ENCODE measurements around the gene SCP2.

The SCP2 gene

DNA sequence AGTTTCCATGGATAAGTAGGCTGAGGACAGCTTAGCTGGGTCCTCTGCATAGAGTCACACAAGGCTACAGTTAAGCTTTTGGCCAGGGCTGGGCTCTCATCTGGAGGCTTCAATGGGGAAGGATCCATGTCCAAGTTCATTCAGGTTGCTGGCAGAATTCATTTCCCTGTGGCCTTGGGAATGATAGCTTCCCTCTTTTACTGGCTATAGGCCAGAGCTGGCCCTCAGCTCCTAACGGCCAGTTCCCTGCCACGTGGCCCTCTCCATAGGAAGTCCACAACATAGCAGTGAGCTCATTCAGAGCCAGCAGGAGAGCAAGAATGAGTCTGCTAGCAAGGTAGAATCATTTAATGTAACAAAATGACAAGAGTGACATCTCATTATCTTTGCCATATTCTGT is 119.9 kb downstream of the SCP2 start:
- DNase-seq = no peak

DNA sequence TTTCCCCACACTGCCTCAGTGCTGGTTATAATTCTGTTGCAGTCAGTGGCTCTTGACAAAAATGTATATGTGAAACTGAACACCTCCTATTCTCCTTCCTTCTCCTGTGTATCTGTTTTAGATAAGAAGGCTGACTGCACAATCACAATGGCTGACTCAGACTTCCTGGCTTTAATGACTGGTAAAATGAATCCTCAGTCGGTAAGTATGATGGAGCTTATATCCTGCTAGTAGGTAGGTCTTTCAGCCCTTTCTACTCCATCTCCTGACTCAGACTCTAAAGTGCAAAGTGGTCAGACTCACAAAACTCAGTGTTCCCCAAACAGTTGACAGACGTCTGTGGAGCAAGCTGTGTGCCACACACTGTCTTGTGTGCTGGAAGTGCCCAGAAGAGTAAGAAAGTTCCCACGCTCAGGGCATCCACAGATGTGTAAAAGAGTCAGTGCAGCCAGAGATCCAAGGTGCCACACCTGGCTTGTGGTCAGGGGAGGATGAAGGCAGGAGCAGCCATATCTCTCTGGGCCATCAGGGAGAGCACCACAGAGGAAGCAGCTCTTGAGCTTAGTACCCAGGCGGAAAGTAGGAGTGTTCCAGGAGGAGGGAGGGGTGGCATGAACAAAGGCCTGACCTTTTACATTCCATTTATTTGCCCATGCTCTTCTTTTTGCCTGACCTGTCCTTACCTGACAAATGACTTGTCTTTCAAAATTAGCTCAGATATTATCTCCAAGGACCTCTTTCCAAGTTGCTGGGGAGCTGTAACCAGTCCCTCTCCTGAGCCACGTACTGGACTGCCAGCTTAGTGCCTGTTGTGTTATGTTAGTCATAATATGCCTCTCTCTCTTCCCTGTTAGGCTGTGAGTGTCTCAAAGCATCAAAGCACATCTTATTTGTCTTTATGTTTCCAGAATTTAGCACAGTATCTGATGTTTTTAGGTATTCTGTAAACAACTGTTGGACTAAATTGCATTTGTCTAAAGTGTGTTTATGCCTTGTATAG is 121.0 kb downstream of the SCP2 start:
- DNase-seq = no peak

DNA sequence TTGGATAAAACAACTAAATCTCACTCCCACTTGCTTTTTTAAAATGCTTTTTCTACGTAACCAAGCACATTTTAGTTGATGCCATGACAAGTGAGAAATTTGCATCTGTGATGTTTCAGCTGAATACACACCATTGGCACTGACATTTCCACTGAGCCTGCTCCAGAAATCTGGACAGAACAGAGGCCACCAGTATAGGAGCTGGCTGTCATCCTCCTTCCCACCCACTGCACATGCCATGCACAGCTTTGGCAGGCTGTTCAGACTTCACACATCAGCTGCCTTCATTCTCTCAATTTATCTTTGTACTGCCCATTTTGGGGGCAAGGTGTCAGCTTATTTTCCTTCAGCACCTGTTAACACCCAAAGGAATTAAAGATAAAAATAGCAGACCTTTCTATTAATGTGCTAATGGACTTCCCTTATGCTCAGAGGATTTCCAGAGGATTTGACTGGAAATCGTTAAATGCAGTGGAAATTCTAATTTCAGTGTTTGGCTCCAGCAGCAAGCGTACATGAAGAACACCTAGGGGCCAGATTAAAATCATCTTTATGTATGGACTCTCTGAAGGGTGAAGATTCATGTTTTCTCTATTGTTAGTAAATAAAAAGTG is 122.0 kb downstream of the SCP2 start:
- no peak for DNase-seq

DNA sequence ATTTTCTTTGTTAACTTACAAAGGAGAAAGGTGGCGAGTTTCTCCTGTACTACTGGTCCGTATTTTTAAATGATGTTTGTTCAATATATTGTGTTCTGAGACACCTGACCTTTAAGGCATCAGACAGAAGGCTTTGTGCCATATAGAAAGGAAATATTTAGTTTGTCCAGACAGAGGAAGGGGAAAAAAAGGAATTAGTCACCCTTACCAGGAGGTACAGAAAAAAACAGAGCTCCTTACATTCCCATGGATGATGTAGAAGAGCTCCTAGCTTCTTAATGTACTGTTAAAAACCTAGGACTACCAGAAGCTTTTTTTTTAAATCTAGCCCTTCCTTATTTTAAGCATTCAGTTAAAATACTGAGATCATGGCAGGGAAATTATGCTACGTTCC is 122.5 kb downstream of the SCP2 start:
- no peak for DNase-seq

DNA sequence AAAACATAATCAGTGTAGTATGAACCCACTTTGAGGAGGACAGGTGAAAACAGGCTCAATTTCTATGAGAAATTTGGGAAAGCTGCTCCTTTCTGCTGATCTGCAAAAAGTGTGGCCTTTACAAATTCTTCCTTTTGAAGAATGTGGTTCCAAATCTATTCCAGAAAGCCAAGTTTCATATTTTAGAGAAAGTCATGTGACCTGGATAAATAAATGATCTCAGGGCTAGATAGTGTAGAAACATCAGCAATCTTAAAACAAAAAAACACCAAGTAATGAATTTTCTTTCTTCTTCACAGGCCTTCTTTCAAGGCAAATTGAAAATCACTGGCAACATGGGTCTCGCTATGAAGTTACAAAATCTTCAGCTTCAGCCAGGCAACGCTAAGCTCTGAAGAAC is 123.2 kb downstream of the SCP2 start:
- no peak for DNase-seq

DNA sequence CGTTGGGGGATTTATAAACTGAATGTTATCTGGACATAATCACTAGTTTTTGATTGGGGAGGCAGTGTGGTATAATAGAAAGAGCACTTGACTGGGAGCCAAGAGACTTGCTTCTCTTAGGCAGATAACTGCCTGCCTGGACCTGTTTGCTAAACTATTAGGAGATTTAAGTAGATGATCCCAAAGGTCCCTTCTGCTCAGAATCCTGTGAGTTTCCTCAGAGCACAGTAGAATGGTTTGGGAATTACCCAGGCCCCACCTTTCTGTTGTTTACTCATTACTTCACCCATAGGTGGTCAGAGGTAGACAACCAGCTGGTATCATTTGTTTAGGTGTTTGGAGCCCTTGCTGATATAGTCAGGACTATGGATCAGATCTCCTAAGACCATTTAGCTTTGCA is 124.6 kb downstream of the SCP2 start:
- DNase-seq = no peak

DNA sequence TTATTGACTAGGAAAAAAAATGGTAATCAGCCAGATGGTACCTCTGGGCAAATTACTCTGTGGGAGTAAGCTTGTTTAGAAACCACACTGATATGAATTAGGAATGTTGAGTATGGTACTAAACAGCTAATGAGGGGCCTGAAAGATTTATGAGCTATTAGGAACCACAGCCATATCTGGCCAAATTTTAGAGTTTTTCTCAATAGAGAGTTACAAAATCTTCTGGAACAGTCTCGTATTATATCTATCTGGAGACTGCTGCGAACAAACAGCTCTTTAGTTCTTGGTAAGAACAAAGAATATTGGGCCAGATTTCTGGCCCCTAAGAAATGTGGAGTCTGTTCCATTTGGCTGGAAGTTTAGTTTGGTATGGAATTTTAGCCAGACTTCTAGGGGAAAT is 130.1 kb downstream of the SCP2 start:
- no peak for DNase-seq

DNA sequence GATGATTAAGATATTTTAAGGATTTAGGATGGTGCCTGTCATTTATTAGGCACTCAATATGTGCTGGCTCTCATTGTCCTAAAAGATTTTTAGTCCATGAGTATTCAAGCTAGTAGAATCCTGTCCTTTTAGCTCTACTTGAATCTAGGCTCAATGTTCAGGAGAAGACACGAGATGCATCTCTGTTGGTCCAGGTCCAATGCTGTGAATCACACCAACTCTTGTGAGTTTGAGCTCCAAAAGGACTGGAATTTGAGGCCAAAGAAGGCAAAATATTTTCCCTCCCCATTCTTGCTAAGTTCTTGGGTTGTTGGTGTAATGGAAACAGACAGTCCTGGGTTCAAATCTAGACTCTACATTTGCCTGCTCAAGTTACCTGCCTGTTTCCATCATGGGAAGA is 133.5 kb downstream of the SCP2 start:
- DNase-seq = no peak

DNA sequence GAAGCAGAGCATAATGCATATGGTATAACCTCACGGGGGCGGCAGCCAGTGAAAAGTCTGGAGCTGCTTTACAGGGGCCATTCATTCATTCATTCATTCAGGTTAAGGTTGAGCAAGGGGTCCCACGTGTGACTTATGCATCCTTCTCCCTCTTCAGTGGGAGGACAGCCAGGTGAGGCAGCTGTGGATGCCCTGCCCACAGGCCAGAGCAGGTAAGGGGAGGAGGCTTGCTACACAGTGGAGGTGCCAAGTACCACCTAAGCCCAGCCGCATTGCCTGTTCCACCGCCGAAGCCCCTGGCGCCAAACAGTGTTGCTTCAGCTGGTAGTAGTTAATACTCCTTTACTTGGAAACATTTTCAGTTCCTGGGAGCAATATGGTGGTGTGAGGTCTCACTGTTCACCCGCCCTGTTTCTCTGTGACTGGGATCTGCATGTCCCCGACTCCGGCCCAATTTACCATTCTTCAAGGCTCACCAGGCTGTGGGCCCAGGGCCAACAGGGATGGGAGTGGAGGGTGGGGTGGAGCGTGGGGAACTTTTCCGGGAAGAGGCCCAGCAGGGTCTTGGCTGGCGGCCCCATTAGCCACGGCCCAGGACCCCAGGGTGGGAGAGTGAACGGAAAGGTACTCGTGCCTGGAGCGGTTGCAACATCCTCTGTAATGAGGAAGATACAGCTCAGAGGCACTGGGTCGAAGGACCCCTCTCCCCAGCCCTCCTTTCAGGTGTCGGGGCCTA is 134.2 kb downstream of the SCP2 start:
- no peak for DNase-seq

DNA sequence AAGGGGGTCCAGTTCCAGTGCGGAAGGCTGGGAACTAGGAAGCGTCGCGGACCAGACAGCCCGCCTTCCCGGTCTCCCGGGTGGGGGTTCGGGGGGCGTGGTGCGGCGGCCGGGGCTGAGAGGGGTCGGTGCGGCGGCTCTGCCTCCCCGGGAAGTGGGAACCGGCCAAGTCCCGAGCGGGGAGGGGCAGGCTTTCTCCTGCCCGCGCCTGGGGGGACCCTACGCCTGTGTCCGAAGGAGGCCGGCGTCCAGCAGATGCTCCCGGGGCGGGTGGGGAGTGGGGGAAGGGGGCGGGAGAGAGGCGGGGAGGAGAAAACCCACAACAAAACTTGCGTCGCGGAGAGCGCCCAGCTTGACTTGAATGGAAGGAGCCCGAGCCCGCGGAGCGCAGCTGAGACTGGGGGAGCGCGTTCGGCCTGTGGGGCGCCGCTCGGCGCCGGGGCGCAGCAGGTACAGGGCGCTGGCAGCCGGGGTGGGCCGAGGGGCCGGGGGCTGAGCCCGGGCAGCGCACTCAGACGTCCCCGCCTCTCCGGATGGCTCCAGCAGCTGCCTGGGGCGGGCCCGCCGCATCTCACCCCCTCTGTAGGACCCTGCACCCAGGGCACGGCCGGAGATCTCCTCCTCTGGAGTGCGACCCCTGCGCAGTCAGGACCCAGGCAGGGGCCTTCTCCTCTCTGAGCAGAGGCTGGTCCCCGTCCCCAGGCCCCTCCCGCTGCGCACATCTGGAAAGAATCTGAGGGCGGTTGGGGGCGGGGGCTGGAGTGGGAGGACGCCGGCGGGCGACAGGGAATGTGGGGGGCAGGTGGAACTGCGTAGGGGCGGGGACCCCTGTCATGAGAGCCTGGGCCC is 135.0 kb downstream of the SCP2 start, which contains the start of gene PODN:
TSS of gene PODN (plus strand) at position 355 of the 849 bp plus-strand sequence. CDS start 7,643 bp downstream, outside the sequence.
- DNase-seq = no peak

DNA sequence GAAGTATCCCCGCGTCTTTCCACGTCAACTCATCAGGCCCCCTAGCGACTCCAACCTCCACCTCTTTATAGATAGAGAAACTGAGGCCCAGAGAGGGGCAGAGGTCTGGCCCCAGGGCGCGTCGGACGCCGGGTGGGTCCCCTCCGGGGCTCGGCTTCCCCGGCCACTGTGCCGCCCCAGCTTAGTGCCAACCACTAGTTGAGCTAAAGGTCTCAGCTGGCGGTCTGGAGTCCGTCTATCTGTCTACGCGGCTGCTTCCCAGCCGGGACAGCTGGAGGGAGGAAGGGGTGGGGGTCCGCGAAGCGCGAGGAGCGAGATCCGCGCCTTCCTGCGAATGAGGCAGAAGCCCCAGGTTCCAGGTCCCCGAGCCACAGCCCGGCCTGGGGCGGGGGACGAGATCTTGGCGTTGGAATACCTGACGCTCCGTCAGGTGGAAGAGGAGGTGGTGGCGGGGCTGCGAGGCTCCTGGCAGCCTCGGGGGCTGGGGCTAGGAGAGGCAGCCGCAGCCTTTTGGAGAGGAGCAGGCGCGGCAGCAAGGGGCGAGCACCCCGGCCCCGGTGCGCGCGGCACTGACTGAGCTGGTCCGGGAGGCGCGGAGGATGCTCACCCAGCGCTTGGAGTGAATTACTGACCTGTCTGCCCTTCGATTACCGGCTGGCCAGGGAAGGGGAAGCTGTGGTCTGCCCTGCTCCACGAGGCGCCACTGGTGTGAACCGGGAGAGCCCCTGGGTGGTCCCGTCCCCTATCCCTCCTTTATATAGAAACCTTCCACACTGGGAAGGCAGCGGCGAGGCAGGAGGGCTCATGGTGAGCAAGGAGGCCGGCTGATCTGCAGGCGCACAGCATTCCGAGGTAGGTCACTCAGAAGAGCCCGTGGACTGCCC is 135.9 kb downstream of the SCP2 start:
- DNase-seq = no peak

DNA sequence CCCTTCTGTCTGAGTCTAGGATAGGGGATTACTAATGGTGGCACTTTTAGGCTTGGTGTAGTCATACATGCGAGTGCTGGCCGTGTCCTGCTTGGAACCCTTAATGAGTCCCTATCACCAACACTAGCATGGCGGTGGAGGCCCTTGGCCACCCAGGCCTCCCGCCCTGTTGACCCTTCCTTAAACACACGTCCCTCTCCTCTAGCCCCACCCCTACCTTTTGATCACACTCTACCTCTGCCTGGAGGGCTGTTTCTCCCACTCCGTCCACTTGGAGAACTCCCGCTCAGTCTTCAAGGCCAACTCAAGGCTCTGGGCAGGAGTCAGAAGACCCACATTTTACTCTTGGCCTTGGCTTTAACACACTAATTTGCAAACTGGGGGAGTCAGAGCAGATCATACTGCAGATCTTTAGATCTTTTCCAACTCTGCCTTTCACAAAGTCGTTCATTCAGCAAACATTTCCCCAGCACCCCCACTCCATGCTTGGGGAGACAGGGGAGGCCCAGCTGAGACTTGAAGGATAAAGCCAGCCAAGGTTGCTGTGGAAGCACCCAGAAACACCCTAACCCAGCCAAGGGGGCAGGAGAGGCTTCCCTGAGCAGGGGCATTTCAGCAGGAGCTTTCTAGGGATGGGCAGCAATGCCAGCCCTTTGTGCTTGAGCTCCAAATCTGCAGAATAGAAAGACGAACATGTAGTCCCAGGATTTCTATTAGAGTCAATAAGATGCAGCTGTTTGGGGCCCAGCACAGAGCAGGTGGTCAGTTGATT is 136.9 kb downstream of the SCP2 start:
- DNase-seq = no peak

DNA sequence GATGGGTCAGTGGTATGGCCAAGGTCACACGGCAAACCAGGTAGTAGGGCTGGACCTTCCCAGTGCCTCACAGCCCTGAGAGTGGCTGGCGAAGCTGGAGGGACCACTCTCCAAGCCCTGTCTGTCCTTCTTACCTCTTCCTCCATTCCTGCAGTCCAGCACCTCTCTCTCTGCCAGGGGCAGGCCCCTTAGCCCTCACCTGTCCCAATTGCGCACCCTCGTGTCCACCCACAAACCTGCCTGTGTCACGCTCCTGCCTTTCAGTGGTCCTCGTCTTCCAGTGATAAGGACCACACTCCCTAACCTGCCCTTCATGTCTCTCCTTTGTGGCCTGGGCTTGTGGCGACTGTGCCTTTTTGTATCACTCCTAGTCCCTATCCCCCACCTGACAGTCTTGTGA is 138.3 kb downstream of the SCP2 start:
- DNase-seq = no peak

DNA sequence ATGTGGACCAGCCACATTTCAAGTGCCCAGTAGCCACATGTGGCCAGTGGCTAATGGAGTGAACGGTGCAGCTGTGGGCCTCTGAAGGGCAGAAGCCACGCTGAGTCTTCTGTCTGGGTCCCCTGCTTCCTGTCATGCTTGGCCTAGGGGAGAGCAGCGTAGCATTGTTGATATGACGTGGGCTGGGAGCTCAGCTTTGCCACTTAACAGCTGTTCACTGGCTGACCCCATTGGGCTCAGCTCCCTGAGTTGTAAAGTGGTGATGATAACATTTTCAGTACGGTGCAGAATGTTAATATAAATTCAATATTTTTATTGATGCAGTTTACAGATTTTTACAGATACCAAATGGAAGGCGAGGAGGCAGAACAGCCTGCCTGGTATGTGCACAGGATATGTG is 139.4 kb downstream of the SCP2 start:
- no peak for DNase-seq

DNA sequence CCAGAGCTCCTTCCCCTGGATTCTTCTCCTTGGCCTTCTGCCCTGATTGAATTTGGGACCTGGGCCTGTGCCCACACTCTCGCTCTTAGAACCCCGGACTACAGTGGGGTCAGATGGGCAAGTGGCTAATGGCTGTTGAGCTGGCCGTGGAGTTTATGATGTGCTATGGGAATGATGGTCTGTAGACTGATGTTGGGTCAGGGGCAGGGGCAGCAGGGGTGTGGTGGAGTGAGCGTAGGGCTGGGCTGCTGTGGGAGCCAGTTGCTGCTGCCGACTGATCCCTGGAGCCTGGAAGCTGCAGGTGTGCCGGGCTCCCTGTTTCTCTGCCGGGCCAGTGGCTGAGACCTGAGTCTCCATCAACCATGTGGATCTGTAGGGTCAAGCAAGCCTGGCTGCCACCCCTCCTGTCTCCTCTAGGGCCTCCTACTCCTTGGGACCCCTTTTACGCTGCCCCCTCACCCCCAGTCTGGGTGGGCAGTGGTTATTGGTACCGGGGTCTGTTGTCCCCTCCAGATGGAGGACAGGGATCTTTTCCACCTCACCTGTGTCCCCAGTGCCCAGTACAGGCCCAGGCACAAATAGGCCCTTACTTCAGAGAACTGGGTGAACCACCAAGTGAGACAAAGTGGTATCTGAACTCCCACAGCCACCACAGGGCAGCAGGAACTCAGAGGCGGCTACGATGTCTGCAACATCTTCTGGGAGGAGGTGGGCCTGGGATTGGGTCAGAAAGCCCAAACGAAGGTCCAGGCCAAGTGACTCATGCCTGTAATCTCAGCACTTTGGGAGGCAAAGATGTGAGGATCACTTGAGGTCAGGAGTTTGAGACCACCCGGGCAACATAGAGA is 140.0 kb downstream of the SCP2 start:
- no peak for DNase-seq

DNA sequence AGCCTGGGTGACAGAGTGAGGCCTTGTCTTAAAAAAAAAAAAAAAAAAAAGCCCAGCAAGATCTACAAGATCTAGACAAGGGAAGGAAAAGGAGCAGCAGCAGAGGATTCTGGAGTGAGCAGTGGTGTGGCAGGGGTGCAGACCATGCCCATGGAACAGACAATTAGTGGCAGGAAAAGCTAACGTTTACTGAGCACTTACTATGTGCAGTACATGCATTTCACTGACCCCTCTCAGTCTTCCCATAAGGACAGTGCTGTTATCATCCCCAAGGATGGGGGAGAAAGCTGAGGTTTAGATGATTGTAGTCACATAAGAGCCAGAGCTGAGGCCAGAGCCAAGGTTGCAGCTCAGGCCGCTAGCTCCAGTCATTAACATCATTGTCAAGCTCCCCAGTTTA is 140.8 kb downstream of the SCP2 start:
- no peak for DNase-seq

DNA sequence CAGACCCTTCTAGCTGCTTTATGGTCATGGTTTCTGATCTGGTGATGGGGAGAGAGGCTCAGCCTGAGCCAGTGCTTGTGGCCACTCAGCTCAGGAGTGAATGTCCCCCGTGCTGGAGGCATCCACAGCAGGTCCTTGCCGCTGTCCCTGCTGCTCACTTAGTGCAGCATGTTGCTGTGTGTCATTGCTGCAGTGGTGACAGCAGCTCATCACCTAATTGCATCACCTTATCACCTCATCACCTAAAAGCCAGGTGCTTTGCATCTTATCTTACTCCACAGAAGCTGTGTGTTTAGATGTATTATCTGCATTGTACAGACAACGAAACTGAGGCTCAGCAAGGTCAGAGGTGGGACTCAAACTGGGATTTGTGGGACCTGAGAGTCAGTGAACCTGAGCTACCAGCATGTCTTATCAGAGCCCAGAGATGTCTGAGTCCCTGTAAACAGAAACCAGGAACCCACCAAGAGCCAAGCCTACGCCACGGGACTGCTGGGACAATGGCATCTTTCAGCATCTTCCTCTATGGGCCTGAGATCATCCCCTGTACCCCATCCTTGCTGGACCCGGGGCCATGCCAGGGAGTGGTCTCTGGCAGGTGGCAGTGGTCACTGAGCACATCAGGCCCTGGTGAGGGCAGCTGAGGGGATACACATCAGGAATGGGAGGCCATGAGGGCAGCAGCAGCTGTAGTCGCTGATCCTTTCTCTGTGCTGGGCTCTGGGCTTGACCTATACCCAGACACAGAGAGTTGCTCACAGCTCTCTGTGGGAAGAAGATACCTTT is 141.4 kb downstream of the SCP2 start:
- DNase-seq = no peak

DNA sequence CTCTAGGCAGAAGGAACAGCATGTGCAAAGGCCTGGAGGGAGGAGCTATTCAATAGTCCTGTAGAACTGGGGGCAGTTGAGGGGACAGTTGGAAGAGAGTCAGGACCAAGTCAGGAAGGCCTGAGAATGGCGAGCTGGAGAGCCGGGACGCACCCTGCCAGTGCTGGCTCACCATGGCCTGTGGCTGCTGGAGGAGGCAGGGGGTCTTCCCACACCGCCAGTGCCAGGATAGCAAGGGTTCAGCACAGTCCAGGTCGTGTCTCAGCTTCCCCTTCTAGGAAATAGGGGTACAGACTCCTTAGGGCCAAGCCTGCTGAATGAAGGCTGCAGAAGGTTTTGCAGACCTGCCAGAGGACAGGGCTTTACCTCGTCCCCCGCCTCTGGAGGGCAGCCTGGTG is 142.2 kb downstream of the SCP2 start:
- DNase-seq = no peak
